Measurements from ENCODE around the gene MOGAT1. TPM values are rescaled to one million over a fixed set of nuclear protein-coding genes. Genes with fewer than 3 reads are reported as not detected.

The MOGAT1 gene
- total and polyA plus RNA-seq, 2 of the 8 experiments (the other 6 are each of a cell fraction or from before 2014, with no cell fraction given): 0.11 to 0.67 TPM

DNA sequence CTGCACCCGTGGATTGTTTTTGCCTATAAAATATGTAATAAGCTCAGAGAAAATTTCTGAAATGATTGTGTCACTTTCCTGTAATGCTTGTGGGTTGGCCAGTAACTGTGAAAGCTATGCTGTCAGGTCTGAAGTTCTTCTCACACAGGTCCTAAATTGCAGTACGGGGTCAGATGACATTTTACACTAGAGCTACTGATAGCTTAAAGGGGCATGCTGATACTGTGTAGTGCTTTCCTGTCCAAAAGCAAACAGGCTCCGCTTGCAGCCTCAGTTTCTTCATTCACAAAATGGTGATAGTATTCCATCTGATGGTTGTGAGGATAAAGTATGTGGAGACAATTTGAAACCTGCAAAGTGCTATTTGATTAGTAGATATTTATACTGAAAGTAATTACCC, 8.0 kb upstream of the MOGAT1 start:
- Histone ChIP-seq H4K20me1 (replicated peaks in 1 of 2; ENCODE audit: control insufficient read depth in 1 of 2, insufficient read depth in 2 of 2, low read length in 2 of 2) (no peaks in the 10 kb centered on the region), H2AK5ac (ENCODE audit: low read depth, low read length) (no peak overlapping the region), H3K4me1 (replicated peaks in 1 of 4; ENCODE audit: control insufficient read depth in 3 of 4, insufficient read depth in 4 of 4, low read length in 3 of 4) (no peaks in the 10 kb centered on the region), H3K14ac (ENCODE audit: insufficient read length) (no peak overlapping the region), H4K5ac (ENCODE audit: insufficient read length, low read depth, low read length) (no peak overlapping the region), H4K91ac (replicated peaks; ENCODE audit: insufficient read length, low read length) (no peak overlapping the region), H3K36me3 (ENCODE audit: control insufficient read depth in 2 of 4, insufficient read depth in 4 of 4, low read length in 3 of 4) (no peaks in the 10 kb centered on the region), H3K18ac (ENCODE audit: extremely low read depth, low read length) (no peak overlapping the region), H2BK120ac (replicated peaks; ENCODE audit: low read depth, low read length) (no peak overlapping the region), H3K79me2 (ENCODE audit: control insufficient read depth in 1 of 2, insufficient read depth in 2 of 2, low read length in 2 of 2) (no peaks in the 10 kb centered on the region), H2BK5ac (ENCODE audit: low read depth, low read length) (no peak overlapping the region), H3K9ac (replicated peaks in 1 of 4; ENCODE audit: extremely low read depth in 1 of 4, low read depth in 3 of 4, low read length in 3 of 4) (no peak overlapping the region), H3K4me2 (ENCODE audit: insufficient read depth in 1 of 2, low read depth in 2 of 2, low read length in 2 of 2) (no peak overlapping the region), H3K79me1 (ENCODE audit: low read depth, low read length) (no peaks in the 10 kb centered on the region), H2BK20ac (ENCODE audit: low read length) (no peak overlapping the region), H3K9me3 (ENCODE audit: insufficient read depth in 2 of 2, low read depth in 1 of 2, low read length in 1 of 2) (no peaks in the 10 kb centered on the region), H3K27me3 (replicated peaks in 1 of 4; ENCODE audit: control insufficient read depth in 3 of 4, extremely low read depth in 1 of 4, insufficient read depth in 3 of 4, low read length in 3 of 4) (no peaks in the 10 kb centered on the region; a peak in 1 of 7 replicates), H3K4ac (replicated peaks; ENCODE audit: insufficient read length, low read depth, low read length) (no peak overlapping the region), H3K4me3 (ENCODE audit: extremely low read depth in 1 of 4, insufficient read depth in 2 of 4, low read depth in 3 of 4, low read length in 4 of 4) (no peak overlapping the region), H3K56ac (replicated peaks; ENCODE audit: insufficient read length, low read depth, low read length) (no peak overlapping the region), H3K23me2 (ENCODE audit: low read depth, low read length) (no peaks in the 10 kb centered on the region; the same call in 1 of the 2 replicates), H3K23ac (ENCODE audit: insufficient read length) (no peak overlapping the region), H2BK12ac (ENCODE audit: low read depth, low read length) (no peak overlapping the region), H2AFZ (ENCODE audit: low read length) (no peak overlapping the region), H3K27ac (ENCODE audit: low read depth, low read length) (no peak overlapping the region), H2BK15ac (ENCODE audit: low read length) (no peak overlapping the region), H4K8ac (ENCODE audit: extremely low read depth, insufficient read depth, low read length) (no peak overlapping the region)
- ChIA-PET CTCF (ENCODE audit: partially characterized antibody) (interaction anchor here (0.6 to 2.3 kb wide), 2 partner anchors 9 to 13 kb away, joined by 3 to 10 read pairs; partner anchors contain the start of gene MOGAT1), POLR2A (ENCODE audit: partially characterized antibody) (interaction anchor here (1.7 kb wide), 1 partner anchor 8 kb away, joined by 5 read pairs; the partner anchor contains the start of gene MOGAT1)
- DNase-seq (ENCODE audit: low read depth in 1 of 2, low spot score in 2 of 2) (no peak), FAIRE-seq (no peak)
- WGBS, 2 experiments (ENCODE audit: extremely low coverage in 1 of 2, insufficient coverage in 1 of 2, insufficient read length in 1 of 2, insufficient replicate concordance in 2 of 2, low coverage in 1 of 2, low lambda C conversion rate in 2 of 2, missing lambda C conversion rate in 1 of 2): 93% methylated on average over 3 of the region's 3 CpGs; no CpG with 5 or more reads in 1 of the 2 experiments
- no peak for TF ChIP-seq HDAC2 (IDR thresholded peaks at IDR 0.05; ENCODE audit: borderline replicate concordance in 1 of 2, low read depth in 2 of 2, low read length in 2 of 2)
- no peak for TF ChIP-seq CHD1 (IDR thresholded peaks at IDR 0.05; ENCODE audit: low read depth, low read length)
- TF ChIP-seq CEBPB (IDR thresholded peaks at IDR 0.05; ENCODE audit: low read depth, low read length): no peak
- no peak for TF ChIP-seq TAF1 (IDR thresholded peaks at IDR 0.05; ENCODE audit: low read depth, low read length)
- TF ChIP-seq POLR2AphosphoS5 (IDR thresholded peaks at IDR 0.05; ENCODE audit: low read depth, low read length): no peak
- no peak for TF ChIP-seq RNF2 (IDR thresholded peaks at IDR 0.05; ENCODE audit: borderline replicate concordance, low read depth, low read length, missing control alignments, poor library complexity, severe bottlenecking)
